HG03095 (cell line): ENCODE data around the gene PIGZ.

Source experiments
- ATAC-seq: cut with Tn5 transposase; IDR thresholded peaks from one replicate; pipeline ENCODE4 v1.9.1; 2021; ENCODE audit warnings: moderate library complexity; ENCODE audit not compliant: unreplicated experiment

Gene PIGZ

DNA sequence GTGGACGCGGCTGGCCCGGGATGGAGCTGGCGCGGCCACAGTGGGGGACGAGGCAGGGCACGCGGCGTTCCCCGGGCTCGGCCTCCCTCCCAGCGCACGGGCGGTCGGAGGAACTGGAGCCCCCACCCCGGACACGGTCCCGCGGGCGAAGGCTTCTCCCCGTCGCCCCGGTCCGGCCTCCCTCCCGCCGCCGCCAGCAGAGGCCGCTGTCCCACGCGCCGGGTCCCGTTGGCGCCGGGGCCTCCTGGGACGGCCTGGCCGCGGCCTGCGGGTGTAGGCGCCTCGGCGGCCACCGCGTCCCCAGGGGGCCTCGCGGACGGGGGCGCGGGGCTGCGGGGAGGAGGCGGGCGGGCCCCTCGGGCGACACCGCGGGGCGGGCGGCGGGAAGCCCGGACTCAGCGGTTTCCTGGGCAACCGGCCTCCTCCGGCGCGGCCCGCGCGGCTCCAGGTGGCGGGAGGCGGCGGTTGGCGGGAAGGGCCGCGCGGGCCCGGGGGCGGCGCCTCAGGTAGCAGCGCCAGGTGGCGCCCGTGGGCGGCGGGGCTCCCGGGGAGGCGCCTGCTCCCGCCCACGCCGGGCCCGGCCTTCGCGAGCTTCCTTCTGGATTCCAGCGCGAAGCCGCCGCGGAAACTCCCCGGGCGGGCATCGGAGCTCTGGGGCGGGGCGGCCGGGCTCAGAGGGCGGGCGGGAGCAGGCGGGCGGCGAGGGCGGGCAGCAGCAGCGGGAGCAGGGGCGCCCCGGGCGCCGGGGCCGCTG, 34.2 kb upstream of the PIGZ start:
- peak; percentile 61 for ATAC-seq

DNA sequence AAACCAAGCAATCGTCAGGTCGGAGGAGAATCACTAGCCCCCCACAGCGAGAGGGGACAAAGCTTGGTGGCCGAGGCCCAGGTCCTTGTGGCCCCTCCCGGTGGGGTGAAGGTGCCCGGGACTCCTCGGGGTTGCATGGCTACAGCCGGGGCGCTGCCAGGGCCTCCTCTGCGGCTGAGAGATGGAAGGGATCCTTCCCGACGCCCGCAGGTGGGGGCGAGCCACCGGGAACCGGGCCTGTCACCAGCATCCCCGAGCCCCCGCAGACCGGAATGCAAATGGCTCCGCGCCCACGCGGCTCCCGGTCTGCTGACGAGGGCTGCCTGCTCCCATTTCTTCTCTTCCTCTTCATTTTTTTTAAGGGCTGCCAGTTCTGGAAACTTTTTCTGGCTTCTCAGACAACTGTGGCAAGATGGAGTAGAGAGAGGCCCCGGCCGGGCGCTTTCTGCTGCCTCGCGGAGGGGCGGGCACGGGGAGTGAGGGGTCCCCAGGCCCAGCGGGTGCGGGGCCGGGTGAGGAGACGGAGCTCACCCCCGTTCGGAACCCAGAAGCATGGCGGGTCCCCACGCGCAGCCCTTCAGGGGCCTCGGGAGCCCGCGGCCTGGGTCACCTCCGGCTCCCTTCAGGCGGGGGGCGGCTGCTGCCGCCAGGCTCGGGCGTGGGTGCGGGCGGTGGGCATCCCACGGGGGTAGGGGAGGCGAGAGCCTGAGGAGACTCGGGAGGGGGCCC, 33.5 kb upstream of the PIGZ start:
- ATAC-seq: peak; percentile 16

GRCh38 chr3:197001106-197001971, 32.7 kb upstream of the PIGZ start:
- no peak for ATAC-seq

GRCh38 chr3:197000211-197000610, 31.6 kb upstream of the PIGZ start:
- ATAC-seq: no peak

DNA sequence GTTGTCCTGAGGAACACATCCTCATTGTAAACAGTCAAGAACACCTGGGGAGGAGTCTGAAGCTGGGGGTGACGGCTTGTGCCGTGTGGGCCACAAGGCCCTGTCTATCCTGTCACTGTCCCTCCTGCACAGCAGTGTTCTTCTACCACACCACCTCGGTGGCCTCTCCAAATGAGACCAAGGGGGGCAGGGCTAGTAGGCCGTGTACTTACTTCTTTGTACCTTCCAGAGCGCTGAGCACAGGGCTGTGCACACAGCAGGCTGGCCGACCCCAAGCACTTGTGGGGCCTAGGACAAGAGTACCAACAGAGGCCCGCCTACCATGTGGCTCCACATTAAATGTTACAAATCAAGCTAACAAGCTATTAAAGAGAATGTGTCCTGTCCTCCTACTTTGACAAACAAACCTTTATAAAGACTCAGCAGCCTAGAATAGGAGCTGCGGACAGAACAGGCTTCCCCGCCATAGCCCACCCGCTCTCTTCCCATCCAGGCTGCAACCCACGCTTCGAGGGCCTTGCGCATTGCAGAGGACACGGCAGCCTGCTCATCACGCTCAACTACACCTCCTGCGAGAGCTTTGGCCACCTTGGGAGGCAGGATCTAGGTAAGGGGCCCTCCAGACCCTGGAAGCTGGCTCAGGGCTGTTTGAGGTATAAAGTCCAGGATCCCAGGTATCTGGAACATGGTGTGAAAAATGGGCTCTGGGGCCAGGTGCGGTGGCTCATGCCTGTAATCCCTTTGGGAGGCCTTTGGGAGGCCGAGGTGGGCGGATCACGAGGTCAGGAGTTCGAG, 30.5 kb upstream of the PIGZ start:
- ATAC-seq: no peak

DNA sequence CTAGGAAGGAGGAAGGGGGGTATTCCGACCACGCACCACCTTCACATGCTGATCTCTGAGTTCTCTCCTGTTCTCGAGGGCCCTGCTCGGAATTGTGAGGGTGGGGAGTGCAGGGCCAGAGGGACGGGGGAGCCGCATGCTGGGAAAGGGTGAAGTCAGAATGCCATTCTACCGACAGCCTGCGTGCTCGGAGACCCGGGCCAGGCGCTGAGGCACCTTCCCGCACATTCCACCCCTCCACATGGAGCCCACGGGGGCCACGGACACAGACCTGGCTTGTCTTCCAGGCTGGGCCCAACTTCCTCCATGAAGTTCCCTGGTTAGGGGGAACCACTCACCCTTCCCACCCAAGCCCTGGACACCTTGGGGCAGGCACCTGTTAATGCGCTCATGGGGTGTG, 28.7 kb upstream of the PIGZ start:
- no peak for ATAC-seq

DNA sequence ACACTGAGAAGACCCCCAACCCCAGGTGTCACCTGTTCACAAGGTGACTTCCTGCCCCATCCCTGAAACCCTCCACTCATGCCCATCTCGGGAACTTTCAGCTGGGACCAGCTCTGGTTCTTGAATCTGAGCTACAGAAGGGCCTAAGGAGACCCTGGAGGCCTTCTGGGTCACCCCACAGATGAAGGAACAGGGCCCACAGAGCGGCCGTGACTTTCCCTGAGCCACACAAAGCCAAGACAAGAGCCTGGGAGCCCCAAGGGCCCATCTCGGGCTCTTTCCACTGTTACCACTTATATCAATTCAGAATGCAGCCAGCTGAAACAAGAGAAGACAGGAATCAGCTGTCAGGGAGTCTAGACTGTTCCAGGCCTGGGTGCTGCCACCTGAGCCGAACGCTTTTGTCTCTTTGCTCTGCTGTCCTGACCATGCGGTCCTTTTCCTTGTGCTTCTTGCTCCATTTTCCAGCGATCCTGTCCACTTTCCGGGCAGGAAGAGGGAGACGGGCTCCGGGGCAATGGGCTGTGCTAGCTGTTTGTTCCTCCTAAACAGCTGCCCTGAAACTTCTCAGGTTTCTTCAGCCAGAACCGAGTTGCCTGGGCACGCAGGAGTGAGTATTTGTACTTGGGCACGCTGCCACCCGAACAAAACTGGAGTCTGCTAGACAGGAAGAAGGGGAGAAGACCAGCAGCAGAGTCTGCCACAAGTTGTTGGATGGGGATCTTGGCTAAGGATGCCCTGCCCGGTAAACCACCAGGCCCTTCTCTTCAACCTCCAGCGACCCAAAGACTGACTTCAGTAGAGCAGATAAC, 28.0 kb upstream of the PIGZ start:
- ATAC-seq: no peak

DNA sequence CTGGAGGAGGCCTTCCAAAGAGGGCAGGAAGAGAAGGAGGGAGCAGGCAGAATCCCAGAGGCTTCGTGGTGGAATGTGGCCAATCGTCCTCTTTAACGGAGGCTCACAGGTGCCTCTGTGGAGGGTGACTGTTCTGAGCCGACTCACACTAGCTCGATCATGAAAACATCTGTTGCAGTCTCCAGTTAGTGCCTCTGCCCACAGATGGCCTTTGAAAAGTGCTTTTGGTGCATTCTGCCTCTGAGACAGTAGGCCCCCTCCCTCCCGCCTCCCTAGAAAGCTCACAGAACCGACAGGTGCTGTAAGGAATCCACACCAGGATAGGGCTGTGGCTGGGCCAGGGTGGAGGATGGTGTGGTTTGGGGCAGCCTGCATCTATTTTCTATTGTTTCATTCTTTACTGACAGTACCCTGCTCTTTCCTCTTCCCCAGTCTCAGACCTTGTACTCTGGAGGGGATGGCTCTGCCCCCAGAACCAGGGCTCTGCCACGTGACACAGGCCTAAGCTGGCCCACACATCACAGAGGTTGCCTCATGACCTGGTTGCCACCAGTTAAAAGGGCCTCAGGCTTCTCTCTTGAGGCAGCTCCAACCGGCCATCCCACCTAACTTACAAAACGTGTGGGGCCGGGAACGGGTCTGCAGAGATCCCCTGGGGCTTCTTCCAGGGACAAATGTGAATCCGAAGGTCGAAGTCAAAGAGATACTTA, 27.2 kb upstream of the PIGZ start:
- ATAC-seq: no peak

DNA sequence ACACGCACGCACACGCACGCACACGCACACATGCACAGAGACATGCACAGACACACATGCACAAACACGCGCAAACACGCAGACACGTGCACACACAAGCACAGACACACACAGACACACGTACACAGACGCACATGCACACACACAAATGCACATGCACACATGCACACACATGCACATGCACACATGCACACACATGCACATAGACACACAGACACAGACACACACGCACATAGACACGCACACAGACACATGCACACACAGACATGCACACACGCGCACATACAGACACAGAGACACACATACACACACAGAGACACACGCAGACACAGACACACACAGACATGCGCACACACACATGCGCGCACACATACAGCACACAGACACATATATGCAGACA, 26.4 kb upstream of the PIGZ start:
- no peak for ATAC-seq

- no peak for ATAC-seq
These were observed 25.4 kb upstream of the PIGZ start for GRCh38 chr3:196994056-196994455.

GRCh38 chr3:196992461-196993065, 23.9 kb upstream of the PIGZ start:
- ATAC-seq: no peak

- no peak for ATAC-seq
These were observed 23.2 kb upstream of the PIGZ start for GRCh38 chr3:196991581-196992460.

DNA sequence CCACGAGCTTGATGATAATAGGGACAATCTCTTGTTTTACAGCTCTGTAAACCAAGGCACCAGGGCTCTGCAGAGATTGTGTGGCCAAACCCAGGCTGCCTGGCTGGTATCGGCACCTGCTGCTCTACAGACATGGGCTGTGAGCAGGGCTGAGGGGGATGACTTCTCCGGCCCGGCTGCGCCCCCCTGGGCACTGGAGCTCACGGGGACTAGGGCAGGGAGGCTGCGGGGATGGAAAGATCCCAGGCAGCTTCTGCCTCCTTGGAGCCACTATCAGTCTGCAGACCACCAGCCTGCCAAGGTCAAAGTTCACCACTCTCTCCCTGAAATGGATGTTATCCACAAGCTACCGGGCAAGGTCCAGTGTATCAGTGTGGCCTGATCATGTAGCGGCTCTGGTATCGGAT, 22.0 kb upstream of the PIGZ start:
- no peak for ATAC-seq

- no peak for ATAC-seq
These were observed 21.2 kb upstream of the PIGZ start for GRCh38 chr3:196989721-196990262.

- ATAC-seq: no peak
These were observed 19.8 kb upstream of the PIGZ start for GRCh38 chr3:196988241-196989029.

GRCh38 chr3:196987022-196987421, 18.4 kb upstream of the PIGZ start:
- ATAC-seq: no peak
